GM12875 (cell line): ENCODE results near the gene NFASC.

Experiments
- H3K4me3 ChIP-seq: one replicate; pipeline ENCODE4 v1.5.1; 2011; ENCODE audit warnings: low read depth, low read length, control low read depth
- TF ChIP-seq, protein P1 (sequence below): IDR thresholded peaks from 2 replicates; pipeline ENCODE4 v1.5.1; 2011; ENCODE audit warnings: low read depth, mild to moderate bottlenecking, control low read depth, inconsistent platforms, low read length, moderate library complexity, borderline replicate concordance; ENCODE audit not compliant: insufficient read depth

The NFASC gene

GRCh38 chr1:204883405-204883804, 12.7 kb downstream of the NFASC start:
- no peak overlapping the region for H3K4me3 ChIP-seq
- TF ChIP-seq, protein P1, sequence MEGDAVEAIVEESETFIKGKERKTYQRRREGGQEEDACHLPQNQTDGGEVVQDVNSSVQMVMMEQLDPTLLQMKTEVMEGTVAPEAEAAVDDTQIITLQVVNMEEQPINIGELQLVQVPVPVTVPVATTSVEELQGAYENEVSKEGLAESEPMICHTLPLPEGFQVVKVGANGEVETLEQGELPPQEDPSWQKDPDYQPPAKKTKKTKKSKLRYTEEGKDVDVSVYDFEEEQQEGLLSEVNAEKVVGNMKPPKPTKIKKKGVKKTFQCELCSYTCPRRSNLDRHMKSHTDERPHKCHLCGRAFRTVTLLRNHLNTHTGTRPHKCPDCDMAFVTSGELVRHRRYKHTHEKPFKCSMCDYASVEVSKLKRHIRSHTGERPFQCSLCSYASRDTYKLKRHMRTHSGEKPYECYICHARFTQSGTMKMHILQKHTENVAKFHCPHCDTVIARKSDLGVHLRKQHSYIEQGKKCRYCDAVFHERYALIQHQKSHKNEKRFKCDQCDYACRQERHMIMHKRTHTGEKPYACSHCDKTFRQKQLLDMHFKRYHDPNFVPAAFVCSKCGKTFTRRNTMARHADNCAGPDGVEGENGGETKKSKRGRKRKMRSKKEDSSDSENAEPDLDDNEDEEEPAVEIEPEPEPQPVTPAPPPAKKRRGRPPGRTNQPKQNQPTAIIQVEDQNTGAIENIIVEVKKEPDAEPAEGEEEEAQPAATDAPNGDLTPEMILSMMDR, result no peak

GRCh38 chr1:204885288-204885711, 14.6 kb downstream of the NFASC start:
- no peak overlapping the region for H3K4me3 ChIP-seq
- TF ChIP-seq, protein P1, result no peak

DNA sequence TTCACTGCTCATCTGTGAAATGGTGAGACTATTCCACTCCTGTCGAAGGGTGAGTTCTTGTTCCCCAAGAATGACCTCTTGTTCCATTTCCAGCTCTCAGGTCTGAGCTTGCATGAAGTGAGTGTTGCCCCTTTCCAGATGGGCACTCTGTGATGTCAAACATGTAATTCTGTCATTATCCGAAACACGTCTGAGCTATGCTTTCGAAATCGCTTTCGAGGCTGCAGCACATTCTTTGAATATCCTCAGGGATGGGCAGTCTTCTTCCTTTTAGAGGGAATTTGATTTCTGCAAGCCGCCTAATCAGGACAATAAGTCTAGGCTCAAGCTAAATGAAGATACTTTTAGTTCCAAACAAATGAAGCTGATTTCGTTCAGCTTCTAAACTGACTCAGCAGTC, 15.1 kb downstream of the NFASC start:
- TF ChIP-seq, protein P1, result no peak
- H3K4me3 ChIP-seq, result no peak overlapping the region

GRCh38 chr1:204887846-204888245, 17.2 kb downstream of the NFASC start:
- TF ChIP-seq, protein P1, result no peak

GRCh38 chr1:204888294-204888693, 17.6 kb downstream of the NFASC start:
- H3K4me3 ChIP-seq, result no peak overlapping the region
- TF ChIP-seq, protein P1, result no peak

More at GRCh38 chr1:204887846-204888245, 17.2 kb downstream of the NFASC start:
- H3K4me3 ChIP-seq, result no peak overlapping the region

DNA sequence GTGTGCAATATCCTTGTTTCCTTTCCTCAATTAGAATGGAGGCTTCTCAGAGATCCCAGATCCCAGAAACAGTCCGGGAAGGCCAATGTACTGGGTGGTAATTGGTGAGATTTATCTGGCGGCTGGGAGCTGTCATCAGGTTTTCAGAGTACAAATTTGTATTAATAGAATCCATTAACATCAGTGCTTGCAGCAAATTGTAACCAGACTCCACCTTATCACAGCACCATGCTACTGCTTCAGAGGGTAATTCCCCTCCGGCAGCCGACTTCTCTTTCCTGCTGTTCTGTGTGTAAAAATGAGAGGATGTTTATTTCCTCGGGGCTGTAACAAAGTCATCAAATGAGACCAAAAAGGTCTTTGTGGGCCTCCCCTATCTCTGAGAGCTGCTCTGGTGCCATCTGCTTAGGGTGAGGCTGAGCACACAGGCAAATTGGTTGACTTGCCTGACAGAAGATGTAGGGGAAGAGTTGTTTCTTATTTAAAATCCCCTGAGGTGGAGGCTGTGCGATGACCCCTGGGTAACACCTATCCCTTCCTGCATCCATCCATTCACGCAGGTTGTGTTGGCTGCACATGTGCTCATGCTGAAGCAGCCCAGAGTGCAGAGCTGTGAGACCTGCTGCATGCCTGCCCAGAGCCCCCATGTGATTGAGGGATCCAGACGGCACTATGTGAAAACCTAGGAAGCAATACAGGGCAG, 19.2 kb downstream of the NFASC start:
- no peak overlapping the region for H3K4me3 ChIP-seq
- TF ChIP-seq, protein P1, result no peak

DNA sequence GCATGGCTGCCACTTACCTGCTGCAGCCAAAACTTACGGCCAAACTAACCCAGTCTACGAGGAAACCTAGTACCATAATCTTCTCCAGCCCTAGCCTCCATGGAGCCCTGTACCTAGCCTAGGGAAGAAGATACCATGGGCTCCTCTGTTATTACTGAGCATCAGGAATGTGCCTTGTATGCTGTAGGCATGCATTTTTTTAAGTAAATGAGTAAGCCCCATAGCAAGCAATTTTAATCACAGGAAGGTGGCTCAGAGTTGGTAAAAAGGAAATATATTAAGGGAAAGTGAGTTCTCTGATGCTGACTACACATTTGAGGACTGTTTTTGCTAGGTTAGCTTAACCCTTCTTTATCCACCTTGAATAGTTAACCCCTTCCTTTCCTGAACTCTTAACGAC, 21.2 kb downstream of the NFASC start:
- no peak overlapping the region for H3K4me3 ChIP-seq
- TF ChIP-seq, protein P1, result no peak
